ENCODE results near the gene MLN. TPM values are rescaled to one million over a fixed set of nuclear protein-coding genes. Genes with fewer than 3 reads are reported as not detected.

MLN gene
- total RNA-seq, 1 experiment from 2014 or later = not detected

DNA sequence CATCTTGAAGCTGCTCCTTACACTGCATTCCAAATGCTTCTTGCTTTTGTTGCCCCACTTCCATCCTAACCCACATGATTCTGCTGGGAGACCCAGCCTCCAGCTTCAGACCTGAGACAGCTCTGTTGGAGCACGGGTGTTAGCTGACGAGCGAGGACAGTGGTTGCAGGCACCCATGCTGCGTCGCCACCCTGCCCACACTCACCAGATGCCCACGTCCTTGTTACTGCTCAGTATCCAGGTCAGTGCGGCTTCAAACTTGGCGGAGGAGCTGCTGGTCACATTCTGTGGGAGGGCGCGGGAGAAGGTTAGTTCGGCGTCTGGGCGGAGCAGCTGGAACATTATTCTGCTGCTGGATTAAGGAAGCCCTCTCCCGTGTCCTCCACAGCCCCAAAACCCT, 23.9 kb downstream of the MLN start:
- Histone ChIP-seq H3K4me3 (ENCODE audit: low read length) (no peak overlapping the region), H3K27me3 (ENCODE audit: low read length) (no peaks in the 10 kb centered on the region), H3K27ac (ENCODE audit: low read length) (no peak overlapping the region), H3K9me3 (ENCODE audit: low read length) (no peaks in the 10 kb centered on the region), H3K9me2 (replicated peaks; ENCODE audit: insufficient read depth, low read length) (no peaks in the 10 kb centered on the region), H3K79me2 (ENCODE audit: low read length) (peaks cover 2% of the 10 kb centered on the region), H4K20me1 (ENCODE audit: insufficient read depth, low read depth, low read length) (0 out of 2 replicates have a peak, but pooled peaks cover 5% of the 10 kb centered on the region), H3K4me2 (ENCODE audit: low read depth, low read length, poor library complexity, severe bottlenecking) (no peak overlapping the region), H3K4me1 (ENCODE audit: low read length) (no peaks in the 10 kb centered on the region), H2AFZ (ENCODE audit: low read length) (no peak overlapping the region), H3K36me3 (ENCODE audit: insufficient read depth, low read length) (peaks cover 44% of the 10 kb centered on the region), H3K9ac (ENCODE audit: low read length) (no peak overlapping the region)
- DNase-seq = no peak

DNA sequence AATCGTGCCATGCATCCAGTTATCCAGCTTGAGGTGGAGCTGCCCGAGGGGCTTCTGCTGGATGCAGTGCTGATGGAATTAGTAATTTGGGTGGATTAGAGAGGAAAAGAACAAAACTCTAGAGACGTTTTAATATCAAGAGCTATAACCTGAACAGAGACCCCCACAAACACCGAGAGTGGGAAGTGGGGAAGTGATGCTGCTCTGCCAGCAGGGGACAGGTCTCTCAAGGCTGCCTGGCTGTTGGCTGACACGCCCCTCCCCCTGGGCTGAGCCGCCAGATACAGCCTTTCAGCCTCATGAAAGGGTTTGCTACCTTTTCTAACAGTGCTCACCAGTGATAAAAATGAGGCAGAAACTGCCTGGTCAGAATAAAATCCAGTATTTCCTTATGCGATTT, 24.5 kb downstream of the MLN start:
- no peak overlapping the region for H2AFZ ChIP-seq (ENCODE audit: low read length)
- H3K4me3 ChIP-seq (ENCODE audit: low read length) = no peak overlapping the region
- no peak for DNase-seq
- H3K9me2 ChIP-seq (replicated peaks; ENCODE audit: insufficient read depth, low read length) = no peaks in the 10 kb centered on the region
- no peaks in the 10 kb centered on the region for H3K4me1 ChIP-seq (ENCODE audit: low read length)
- no peaks in the 10 kb centered on the region for H3K79me2 ChIP-seq (ENCODE audit: low read length)
- H3K27me3 ChIP-seq (ENCODE audit: low read length) = no peaks in the 10 kb centered on the region
- no peaks in the 10 kb centered on the region for H3K9me3 ChIP-seq (ENCODE audit: low read length)
- H3K27ac ChIP-seq (ENCODE audit: low read length) = no peak overlapping the region
- H3K4me2 ChIP-seq (ENCODE audit: low read depth, low read length, poor library complexity, severe bottlenecking) = no peak overlapping the region
- no peak overlapping the region for H3K9ac ChIP-seq (ENCODE audit: low read length)
- 0 out of 2 replicates have a peak, but pooled peaks cover 5% of the 10 kb centered on the region for H4K20me1 ChIP-seq (ENCODE audit: insufficient read depth, low read depth, low read length)
- peaks cover 48% of the 10 kb centered on the region for H3K36me3 ChIP-seq (ENCODE audit: insufficient read depth, low read length)

DNA sequence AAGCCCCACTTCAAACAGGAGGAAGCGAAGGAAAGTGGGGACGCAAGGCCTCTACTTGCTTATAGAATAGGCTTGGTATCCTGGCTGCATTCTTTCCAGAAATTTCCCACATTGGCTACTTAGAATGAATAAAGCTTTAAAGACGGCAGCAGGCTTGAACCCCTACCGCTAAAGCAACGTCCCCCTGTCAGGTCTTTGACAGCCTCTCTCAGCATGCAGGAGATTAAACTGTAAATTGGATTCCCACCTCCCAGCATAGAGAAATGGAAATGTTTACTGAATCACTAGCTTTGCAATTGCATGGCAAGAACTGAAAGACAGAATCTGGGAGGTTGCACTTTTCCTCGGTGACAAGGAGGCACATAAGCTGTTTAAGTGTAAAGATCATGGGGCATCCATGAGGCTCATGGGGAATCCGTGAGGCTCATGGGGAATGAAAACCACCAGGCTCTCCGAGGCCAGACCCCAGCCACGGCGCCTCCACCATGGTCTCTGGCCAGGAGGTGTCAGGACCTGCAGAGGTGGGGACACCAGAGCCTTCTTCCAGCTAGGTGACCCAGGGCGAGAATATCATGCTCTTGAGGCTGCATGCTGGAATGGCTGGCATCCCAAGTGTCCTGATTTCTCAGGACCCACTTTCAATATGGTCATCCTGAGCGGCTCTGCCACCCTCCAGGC, 25.2 kb downstream of the MLN start:
- H3K36me3 ChIP-seq (ENCODE audit: insufficient read depth, low read length) = peaks cover 42% of the 10 kb centered on the region

DNA sequence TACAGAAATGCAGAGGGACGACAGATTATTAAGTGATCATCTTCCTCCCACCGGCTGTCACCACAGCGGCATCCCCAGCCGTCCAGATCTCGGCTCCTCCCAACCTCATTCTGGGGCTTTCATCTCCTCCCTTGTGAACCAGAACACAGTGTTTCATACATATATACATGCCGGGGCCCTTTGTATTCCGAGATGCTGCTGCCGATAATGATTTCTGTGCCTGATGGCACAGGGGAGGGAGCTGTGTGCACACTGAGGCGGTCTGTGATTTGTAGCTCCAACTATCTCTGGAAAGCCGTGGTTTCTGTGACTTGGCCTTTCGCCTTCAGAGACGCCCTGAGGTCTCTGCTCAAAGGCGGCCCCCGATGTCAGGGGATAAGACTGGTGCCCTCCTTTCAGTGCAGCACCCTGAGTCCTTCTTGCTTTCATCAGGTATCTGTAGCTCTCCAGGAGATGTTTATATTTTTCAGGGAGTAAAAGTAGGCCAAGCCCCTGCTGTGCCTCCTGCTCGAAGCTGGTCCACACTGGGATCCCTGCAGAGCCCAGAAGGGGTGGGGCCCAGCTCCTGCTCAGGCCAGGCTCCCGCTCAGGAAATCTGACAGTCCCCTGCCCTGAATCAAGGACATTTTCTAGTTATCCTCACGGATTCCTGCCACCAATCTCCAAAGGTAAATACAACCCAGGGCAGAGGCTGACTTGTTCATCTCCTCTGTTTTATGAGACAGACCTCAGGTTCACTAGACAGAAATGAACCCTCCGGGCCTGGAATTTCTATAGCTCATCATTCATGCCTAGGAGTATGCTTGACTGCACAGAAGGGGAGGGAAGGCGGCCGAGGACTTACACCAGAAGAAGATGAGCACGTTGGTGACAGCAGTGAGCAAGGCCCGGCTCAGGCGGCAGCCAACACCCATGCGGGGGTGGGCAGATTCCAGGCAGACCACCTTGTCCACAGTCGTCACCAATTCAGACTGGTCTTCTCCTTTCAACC, 26.1 kb downstream of the MLN start:
- Histone ChIP-seq H3K4me3 (ENCODE audit: low read length) (no peak overlapping the region), H3K79me2 (ENCODE audit: low read length) (no peaks in the 10 kb centered on the region), H3K9me2 (replicated peaks; ENCODE audit: insufficient read depth, low read length) (no peaks in the 10 kb centered on the region), H3K4me1 (ENCODE audit: low read length) (no peaks in the 10 kb centered on the region), H3K27ac (ENCODE audit: low read length) (no peak overlapping the region), H4K20me1 (ENCODE audit: insufficient read depth, low read depth, low read length) (peaks cover 14% of the 10 kb centered on the region; the same call in 1 of the 2 replicates), H3K9me3 (ENCODE audit: low read length) (no peaks in the 10 kb centered on the region), H3K36me3 (ENCODE audit: insufficient read depth, low read length) (peaks cover 37% of the 10 kb centered on the region), H3K9ac (ENCODE audit: low read length) (no peak overlapping the region), H3K4me2 (ENCODE audit: low read depth, low read length, poor library complexity, severe bottlenecking) (no peak overlapping the region), H2AFZ (ENCODE audit: low read length) (no peak overlapping the region), H3K27me3 (ENCODE audit: low read length) (no peaks in the 10 kb centered on the region)
- DNase-seq = no peak

More for the DNA sequence above, 25.2 kb downstream of the MLN start:
- Histone ChIP-seq H3K27ac (ENCODE audit: low read length) (no peak overlapping the region), H3K9me3 (ENCODE audit: low read length) (no peaks in the 10 kb centered on the region), H3K79me2 (ENCODE audit: low read length) (no peaks in the 10 kb centered on the region), H3K9me2 (replicated peaks; ENCODE audit: insufficient read depth, low read length) (no peaks in the 10 kb centered on the region), H3K9ac (ENCODE audit: low read length) (no peak overlapping the region), H3K4me3 (ENCODE audit: low read length) (no peak overlapping the region), H4K20me1 (ENCODE audit: insufficient read depth, low read depth, low read length) (0 out of 2 replicates have a peak, but pooled peaks cover 8% of the 10 kb centered on the region), H3K27me3 (ENCODE audit: low read length) (no peaks in the 10 kb centered on the region), H3K4me1 (ENCODE audit: low read length) (no peaks in the 10 kb centered on the region), H2AFZ (ENCODE audit: low read length) (no peak overlapping the region), H3K4me2 (ENCODE audit: low read depth, low read length, poor library complexity, severe bottlenecking) (no peak overlapping the region)
- DNase-seq = no peak

DNA sequence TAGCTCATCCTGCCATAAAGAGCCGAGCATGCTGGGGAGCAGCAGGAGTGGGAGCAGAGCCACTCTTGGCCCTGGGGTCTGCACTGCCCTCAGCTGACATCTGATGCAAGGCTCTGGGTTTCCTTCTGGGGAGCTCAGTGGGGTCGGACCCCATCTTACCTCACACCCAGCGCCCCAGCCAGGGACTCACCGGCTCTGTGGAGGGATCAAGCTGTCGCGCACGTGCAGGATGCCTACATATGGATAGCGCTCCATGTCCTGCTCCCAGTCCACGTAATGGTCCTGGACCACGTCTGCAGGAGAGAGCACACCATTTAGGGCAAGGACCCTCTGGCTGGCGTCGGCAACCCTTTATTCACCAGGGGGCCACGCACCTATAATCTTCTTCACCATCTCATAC, 27.0 kb downstream of the MLN start:
- Histone ChIP-seq H3K4me1 (ENCODE audit: low read length) (no peaks in the 10 kb centered on the region), H3K9me2 (replicated peaks; ENCODE audit: insufficient read depth, low read length) (no peaks in the 10 kb centered on the region), H3K27ac (ENCODE audit: low read length) (no peak overlapping the region), H3K4me3 (ENCODE audit: low read length) (no peak overlapping the region), H3K27me3 (ENCODE audit: low read length) (no peaks in the 10 kb centered on the region), H3K4me2 (ENCODE audit: low read depth, low read length, poor library complexity, severe bottlenecking) (no peak overlapping the region), H3K79me2 (ENCODE audit: low read length) (no peaks in the 10 kb centered on the region), H3K9ac (ENCODE audit: low read length) (no peak overlapping the region), H4K20me1 (ENCODE audit: insufficient read depth, low read depth, low read length) (peaks cover 19% of the 10 kb centered on the region; the same call in 1 of the 2 replicates), H3K36me3 (ENCODE audit: insufficient read depth, low read length) (peaks cover 34% of the 10 kb centered on the region), H3K9me3 (ENCODE audit: low read length) (no peaks in the 10 kb centered on the region), H2AFZ (ENCODE audit: low read length) (no peak overlapping the region)
- DNase-seq = no peak

DNA sequence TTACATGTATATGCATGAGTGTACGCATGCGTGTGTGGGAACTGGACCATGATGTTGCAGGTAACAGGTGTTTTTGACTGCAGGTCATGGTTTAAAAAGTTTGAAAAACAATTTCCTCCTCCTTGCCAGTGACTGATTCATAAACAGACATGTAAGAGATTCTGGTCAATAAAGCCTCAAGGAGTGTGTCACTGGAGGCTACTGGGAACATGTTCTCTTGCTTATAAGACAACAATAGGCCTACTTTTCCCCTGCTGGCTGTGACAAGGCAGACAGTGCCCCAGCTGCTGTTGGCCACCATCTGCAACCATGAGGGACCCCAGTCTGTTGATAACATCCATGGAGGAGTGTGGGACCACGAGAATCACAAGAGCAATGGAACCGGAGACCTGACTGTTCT, 27.6 kb downstream of the MLN start:
- no peaks in the 10 kb centered on the region for H3K27me3 ChIP-seq (ENCODE audit: low read length)
- H2AFZ ChIP-seq (ENCODE audit: low read length) = no peak overlapping the region
- H4K20me1 ChIP-seq (ENCODE audit: insufficient read depth, low read depth, low read length) = peaks cover 23% of the 10 kb centered on the region; the same call in 1 of the 2 replicates
- no peaks in the 10 kb centered on the region for H3K9me2 ChIP-seq (replicated peaks; ENCODE audit: insufficient read depth, low read length)
- H3K36me3 ChIP-seq (ENCODE audit: insufficient read depth, low read length) = peaks cover 33% of the 10 kb centered on the region
- no peaks in the 10 kb centered on the region for H3K9me3 ChIP-seq (ENCODE audit: low read length)
- H3K79me2 ChIP-seq (ENCODE audit: low read length) = no peaks in the 10 kb centered on the region
- H3K27ac ChIP-seq (ENCODE audit: low read length) = no peak overlapping the region
- H3K9ac ChIP-seq (ENCODE audit: low read length) = no peak overlapping the region
- no peak overlapping the region for H3K4me2 ChIP-seq (ENCODE audit: low read depth, low read length, poor library complexity, severe bottlenecking)
- H3K4me3 ChIP-seq (ENCODE audit: low read length) = no peak overlapping the region
- no peaks in the 10 kb centered on the region for H3K4me1 ChIP-seq (ENCODE audit: low read length)
- DNase-seq = no peak

DNA sequence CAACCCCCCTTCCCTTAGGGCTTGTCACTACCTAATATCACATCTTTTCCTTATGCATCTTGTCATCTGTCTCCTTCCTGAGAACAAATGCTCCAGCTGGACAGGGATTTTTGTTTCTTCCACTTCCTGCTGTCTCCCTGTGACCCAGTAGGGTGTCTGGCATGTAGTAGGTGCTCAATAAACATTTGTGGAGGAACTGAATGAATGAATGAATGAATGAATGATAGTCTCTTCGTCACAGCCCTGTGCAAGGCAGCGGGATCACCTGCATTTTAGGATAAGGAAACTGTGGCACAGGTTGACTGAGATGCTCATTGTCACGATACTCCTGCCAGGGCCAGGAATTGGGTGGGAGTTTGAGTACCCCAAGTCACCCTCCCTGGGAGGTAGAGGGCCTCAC, 29.0 kb downstream of the MLN start:
- DNase-seq = no peak
- H3K27me3 ChIP-seq (ENCODE audit: low read length) = no peaks in the 10 kb centered on the region
- H3K4me3 ChIP-seq (ENCODE audit: low read length) = no peak overlapping the region
- no peaks in the 10 kb centered on the region for H3K9me2 ChIP-seq (replicated peaks; ENCODE audit: insufficient read depth, low read length)
- no peaks in the 10 kb centered on the region for H3K9me3 ChIP-seq (ENCODE audit: low read length)
- H3K79me2 ChIP-seq (ENCODE audit: low read length) = no peaks in the 10 kb centered on the region
- H4K20me1 ChIP-seq (ENCODE audit: insufficient read depth, low read depth, low read length) = peaks cover 28% of the 10 kb centered on the region; the same call in 1 of the 2 replicates
- no peak overlapping the region for H2AFZ ChIP-seq (ENCODE audit: low read length)
- peaks cover 25% of the 10 kb centered on the region for H3K36me3 ChIP-seq (ENCODE audit: insufficient read depth, low read length)
- H3K27ac ChIP-seq (ENCODE audit: low read length) = no peak overlapping the region
- no peaks in the 10 kb centered on the region for H3K4me1 ChIP-seq (ENCODE audit: low read length)
- no peak overlapping the region for H3K4me2 ChIP-seq (ENCODE audit: low read depth, low read length, poor library complexity, severe bottlenecking)
- no peak overlapping the region for H3K9ac ChIP-seq (ENCODE audit: low read length)

DNA sequence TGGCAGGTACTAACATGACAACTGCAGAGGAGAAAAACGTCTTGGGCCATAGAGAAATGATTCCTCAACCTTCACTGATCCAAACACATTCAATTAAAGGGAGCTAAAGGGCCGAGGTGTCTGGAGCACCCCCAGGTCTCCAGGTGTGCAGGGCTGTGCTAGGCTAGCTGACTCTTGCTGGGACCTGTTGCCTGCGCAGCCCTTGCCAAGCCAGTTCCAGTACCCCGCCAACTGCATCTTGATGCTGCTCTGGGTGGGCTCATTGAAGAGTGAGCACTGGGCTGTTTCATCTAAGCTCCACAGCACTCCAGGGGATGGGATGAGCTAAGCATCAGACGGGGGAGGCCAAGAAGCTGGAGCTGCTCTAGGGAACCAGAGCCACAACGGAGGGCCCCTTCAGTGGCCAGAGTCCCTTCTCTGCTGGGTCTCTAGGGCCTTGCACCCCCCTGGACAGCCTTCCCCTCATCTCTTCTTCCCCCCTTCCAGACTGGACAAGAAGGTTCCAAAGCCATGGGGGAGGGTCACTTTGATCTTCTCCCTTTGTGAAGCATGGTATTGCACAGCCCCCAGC, 30.8 kb downstream of the MLN start:
- no peak overlapping the region for H3K9ac ChIP-seq (ENCODE audit: low read length)
- peaks cover 14% of the 10 kb centered on the region for H3K36me3 ChIP-seq (ENCODE audit: insufficient read depth, low read length)
- H2AFZ ChIP-seq (ENCODE audit: low read length) = no peak overlapping the region
- DNase-seq = no peak
- H3K79me2 ChIP-seq (ENCODE audit: low read length) = no peaks in the 10 kb centered on the region
- H4K20me1 ChIP-seq (ENCODE audit: insufficient read depth, low read depth, low read length) = peaks cover 28% of the 10 kb centered on the region; the same call in 1 of the 2 replicates
- no peaks in the 10 kb centered on the region for H3K9me2 ChIP-seq (replicated peaks; ENCODE audit: insufficient read depth, low read length)
- H3K4me2 ChIP-seq (ENCODE audit: low read depth, low read length, poor library complexity, severe bottlenecking) = no peak overlapping the region
- no peaks in the 10 kb centered on the region for H3K9me3 ChIP-seq (ENCODE audit: low read length)
- no peaks in the 10 kb centered on the region for H3K4me1 ChIP-seq (ENCODE audit: low read length)
- no peak overlapping the region for H3K4me3 ChIP-seq (ENCODE audit: low read length)
- H3K27ac ChIP-seq (ENCODE audit: low read length) = no peak overlapping the region
- H3K27me3 ChIP-seq (ENCODE audit: low read length) = no peaks in the 10 kb centered on the region

Data from Karpas-422 (cell line).